22Rv1 (cell line): ENCODE results near the gene DCTN2.
A peak's percentile ranks its signal among the peaks of the same experiment; 100 is the strongest.

Experiments
- H3K27ac ChIP-seq: fragments of 450-650 bp; 2 replicates; pipeline ENCODE4 v1.5.1; 2017
- CTCF ChIP-seq: fragments of 450-650 bp; IDR thresholded peaks from 2 replicates; pipeline ENCODE4 v1.5.1; 2017; ENCODE audit warnings: mild to moderate bottlenecking
- ZFX ChIP-seq: fragments of 450-650 bp; IDR thresholded peaks from 2 replicates; pipeline ENCODE4 v1.6.1; 2017; ENCODE audit warnings: antibody characterized with exemption, borderline replicate concordance

DCTN2 gene

GRCh38 chr12:57525615-57526383 is 21.2 kb downstream of the DCTN2 start:
- no peak for TF ChIP-seq CTCF
- TF ChIP-seq ZFX, result no peak
- peak overlapping the region; percentile 100 for H3K27ac ChIP-seq

- TF ChIP-seq CTCF (no peak), ZFX (no peak)
- peak overlapping the region; percentile 100 for H3K27ac ChIP-seq
These were observed 22.0 kb downstream of the DCTN2 start for GRCh38 chr12:57524814-57525614.

GRCh38 chr12:57523706-57524614 is 23.0 kb downstream of the DCTN2 start:
- TF ChIP-seq CTCF (no peak), ZFX (no peak)
- H3K27ac ChIP-seq, result peak overlapping the region; percentile 100

GRCh38 chr12:57522887-57523705 is 23.9 kb downstream of the DCTN2 start:
- peak overlapping the region; percentile 100 for H3K27ac ChIP-seq
- TF ChIP-seq ZFX (no peak), CTCF (no peak)

- TF ChIP-seq ZFX (no peak), CTCF (no peak)
- H3K27ac ChIP-seq, result peak within 1 kb of the TSS; percentile 100
These were observed 24.7 kb downstream of the DCTN2 start, which contains the start of gene MBD6 for GRCh38 chr12:57522011-57522886. Gene MBD6, plus strand, starts transcription at chr12:57522824. Its CDS starts 1,480 bp downstream, at chr12:57524304.
